Vagina (tissue), 2 donors: Measurements from ENCODE around the gene CD300LD. TPM values are rescaled to one million over a fixed set of nuclear protein-coding genes. Genes with fewer than 3 reads are reported as not detected.

ENCODE experiments used
- DNase-seq, 2 donors: peaks; one replicate each; pipeline ENCODE4 v3.0.0-alpha.2; 2017; ENCODE audit errors: extremely low spot score in 2 of 2
- H3K27ac ChIP-seq: fragments of 200-600 bp; sonication (generic); one replicate; pipeline ENCODE4 v1.5.1; 2019
- H3K27me3 ChIP-seq: fragments of 200-600 bp; sonication (generic); one replicate; pipeline ENCODE4 v1.5.1; 2019
- H3K36me3 ChIP-seq, 2 donors: fragments of 200-600 bp; sonication (generic); one replicate each; pipeline ENCODE4 v1.5.1; 2017 to 2019
- H3K4me1 ChIP-seq: fragments of 200-600 bp; sonication (generic); one replicate; pipeline ENCODE4 v1.5.1; 2019
- H3K4me3 ChIP-seq, 2 donors: fragments of 200-600 bp; sonication (generic); 1 replicate in 1 of 2; 2 replicates in 1 of 2; pipeline ENCODE4 v1.5.1; 2016 to 2019
- H3K9me3 ChIP-seq: fragments of 200-600 bp; sonication (generic); one replicate; pipeline ENCODE4 v1.5.1; 2019
- CTCF ChIP-seq, 3 experiments: fragments of 450-650 bp in 2 of 3; fragments of 200-600 bp in 1 of 3; sonication (generic) in 1 of 3; IDR thresholded peaks; one replicate each; pipeline ENCODE4 v1.5.1; 2017 to 2019; ENCODE audit warnings: antibody characterized with exemption in 3 of 3, mild to moderate bottlenecking in 2 of 3, moderate library complexity in 2 of 3
- POLR2A ChIP-seq, 2 donors: fragments of 450-650 bp; IDR thresholded peaks; one replicate each; pipeline ENCODE4 v1.6.1; 2017; ENCODE audit warnings: antibody characterized with exemption in 2 of 2, mild to moderate bottlenecking in 2 of 2, moderate library complexity in 2 of 2
- POLR2AphosphoS5 ChIP-seq, 2 donors: sonication (generic); formaldehyde crosslinking; IDR thresholded peaks; one replicate each; pipeline ENCODE4 v1.9.0; 2017; ENCODE audit warnings: antibody characterized with exemption in 2 of 2, mild to moderate bottlenecking in 2 of 2, low read depth in 1 of 2; ENCODE audit not compliant: insufficient read depth in 1 of 2
- intact Hi-C: fragments of 100-400 bp; cut with DNase I; formaldehyde crosslinking; loops from one replicate; pipeline ENCODE4 v1.15.1; 2023
- total RNA-seq: library from RNA; depleted of rRNA; stranded (reverse); fragments of >200 nt; gene quantifications from one replicate; pipeline ENCODE4 v1.2.3, GENCODE V29; 2016

The CD300LD gene
- total RNA-seq, 1 donor from 2014 or later: not detected

- no peak overlapping the region for H3K27ac ChIP-seq
- no peak overlapping the region for H3K4me3 ChIP-seq
- intact Hi-C loops: no loop called here
- no peaks in the 10 kb centered on the region for H3K27me3 ChIP-seq
- no peaks in the 10 kb centered on the region for H3K36me3 ChIP-seq
- TF ChIP-seq CTCF (IDR thresholded peaks at IDR 0.05): no peak
- no peak for TF ChIP-seq POLR2A (IDR thresholded peaks at IDR 0.05)
- no peak for TF ChIP-seq POLR2AphosphoS5 (IDR thresholded peaks at IDR 0.05; ENCODE audit: insufficient read depth in 1 of 2, low read depth in 1 of 2)
- no peak for DNase-seq
- no peaks in the 10 kb centered on the region for H3K4me1 ChIP-seq
- H3K9me3 ChIP-seq: no peaks in the 10 kb centered on the region
Observed at GRCh38 chr17:74591503-74591902, 580 bp downstream of the CD300LD start.

- Histone ChIP-seq H3K9me3 (no peaks in the 10 kb centered on the region), H3K27ac (no peak overlapping the region), H3K27me3 (no peaks in the 10 kb centered on the region), H3K36me3 (no peaks in the 10 kb centered on the region), H3K4me1 (no peaks in the 10 kb centered on the region), H3K4me3 (no peak overlapping the region)
- no peak for DNase-seq
- TF ChIP-seq CTCF (IDR thresholded peaks at IDR 0.05) (no peak), POLR2A (IDR thresholded peaks at IDR 0.05) (no peak), POLR2AphosphoS5 (IDR thresholded peaks at IDR 0.05; ENCODE audit: insufficient read depth in 1 of 2, low read depth in 1 of 2) (no peak)
- intact Hi-C loops: no loop called here
Observed at GRCh38 chr17:74585711-74586110, 6.4 kb downstream of the CD300LD start.

- Histone ChIP-seq H3K27me3 (no peaks in the 10 kb centered on the region), H3K4me3 (no peak overlapping the region), H3K9me3 (no peaks in the 10 kb centered on the region), H3K27ac (no peak overlapping the region), H3K4me1 (no peaks in the 10 kb centered on the region), H3K36me3 (no peaks in the 10 kb centered on the region)
- TF ChIP-seq CTCF (IDR thresholded peaks at IDR 0.05) (no peak), POLR2AphosphoS5 (IDR thresholded peaks at IDR 0.05; ENCODE audit: insufficient read depth in 1 of 2, low read depth in 1 of 2) (no peak), POLR2A (IDR thresholded peaks at IDR 0.05) (no peak)
- intact Hi-C loops: no loop called here
- no peak for DNase-seq
Observed at GRCh38 chr17:74584292-74585060, 7.6 kb downstream of the CD300LD start.

GRCh38 chr17:74582633-74583032 is 9.4 kb downstream of the CD300LD start:
- H3K36me3 ChIP-seq: no peaks in the 10 kb centered on the region
- H3K27ac ChIP-seq: no peak overlapping the region
- no peaks in the 10 kb centered on the region for H3K4me1 ChIP-seq
- no peaks in the 10 kb centered on the region for H3K9me3 ChIP-seq
- no peaks in the 10 kb centered on the region for H3K27me3 ChIP-seq
- no peak for DNase-seq
- intact Hi-C loops: no loop called here
- TF ChIP-seq CTCF (IDR thresholded peaks at IDR 0.05) (no peak), POLR2AphosphoS5 (IDR thresholded peaks at IDR 0.05; ENCODE audit: insufficient read depth in 1 of 2, low read depth in 1 of 2) (no peak), POLR2A (IDR thresholded peaks at IDR 0.05) (no peak)
- H3K4me3 ChIP-seq: no peak overlapping the region

- no peaks in the 10 kb centered on the region for H3K4me1 ChIP-seq
- H3K27me3 ChIP-seq: no peaks in the 10 kb centered on the region
- intact Hi-C loops: no loop called here
- H3K9me3 ChIP-seq: no peaks in the 10 kb centered on the region
- no peaks in the 10 kb centered on the region for H3K36me3 ChIP-seq
- DNase-seq: no peak
- H3K4me3 ChIP-seq: no peak overlapping the region
- no peak for TF ChIP-seq POLR2AphosphoS5 (IDR thresholded peaks at IDR 0.05; ENCODE audit: insufficient read depth in 1 of 2, low read depth in 1 of 2)
- no peak for TF ChIP-seq POLR2A (IDR thresholded peaks at IDR 0.05)
- no peak for TF ChIP-seq CTCF (IDR thresholded peaks at IDR 0.05)
- no peak overlapping the region for H3K27ac ChIP-seq
Observed at GRCh38 chr17:74579900-74580299, 12.2 kb downstream of the CD300LD start.
